GM10847 (cell line): Measurements from ENCODE around the gene TRMT61B.

Experiments used
- POLR2A ChIP-seq: IDR thresholded peaks from 2 replicates; pipeline ENCODE4 v1.6.1; 2011; ENCODE audit not compliant: insufficient read length; ENCODE audit errors: extremely low read depth

Gene TRMT61B

GRCh38 chr2:28810384-28811285 is 59.5 kb downstream of the TRMT61B start, which contains the start of gene SPDYA:
Gene SPDYA, plus strand, starts transcription at chr2:28810834. Its CDS starts 5,181 bp downstream, at chr2:28816015.
- no peak for TF ChIP-seq POLR2A

GRCh38 chr2:28809927-28810326 is 60.2 kb downstream of the TRMT61B start:
- TF ChIP-seq POLR2A, result no peak

- TF ChIP-seq POLR2A, result no peak
Observed at GRCh38 chr2:28802975-28803429, 67.1 kb downstream of the TRMT61B start.

- no peak for TF ChIP-seq POLR2A
Observed at GRCh38 chr2:28801726-28802125, 68.4 kb downstream of the TRMT61B start.
